ENCODE data around the gene NRXN3.

The NRXN3 gene

DNA sequence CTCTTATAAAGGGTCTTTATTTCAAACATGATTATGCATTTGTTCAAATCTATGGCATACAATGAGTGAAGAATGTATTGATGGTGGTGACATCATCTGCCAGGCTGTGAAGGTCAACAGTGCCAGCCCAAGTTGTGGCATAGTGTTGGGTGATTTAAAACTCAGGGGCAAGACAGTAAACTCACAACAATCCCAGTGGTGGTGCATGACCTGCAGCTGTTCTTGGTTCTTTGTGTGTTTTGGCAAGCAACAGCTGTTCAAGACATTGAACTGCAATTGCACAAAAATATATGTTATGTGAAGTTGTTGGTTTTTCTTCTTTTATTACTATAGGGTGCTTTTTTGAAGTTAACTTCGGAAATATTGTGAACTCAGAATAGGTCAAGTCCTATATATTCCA is 851.6 kb downstream of the NRXN3 start:
- no peak overlapping the region for H3K4me3 ChIP-seq (replicated peaks; ENCODE audit: low read depth, low read length)
- no peak for DNase-seq (ENCODE audit: extremely low read depth, low read depth)
- TF ChIP-seq, protein P1, sequence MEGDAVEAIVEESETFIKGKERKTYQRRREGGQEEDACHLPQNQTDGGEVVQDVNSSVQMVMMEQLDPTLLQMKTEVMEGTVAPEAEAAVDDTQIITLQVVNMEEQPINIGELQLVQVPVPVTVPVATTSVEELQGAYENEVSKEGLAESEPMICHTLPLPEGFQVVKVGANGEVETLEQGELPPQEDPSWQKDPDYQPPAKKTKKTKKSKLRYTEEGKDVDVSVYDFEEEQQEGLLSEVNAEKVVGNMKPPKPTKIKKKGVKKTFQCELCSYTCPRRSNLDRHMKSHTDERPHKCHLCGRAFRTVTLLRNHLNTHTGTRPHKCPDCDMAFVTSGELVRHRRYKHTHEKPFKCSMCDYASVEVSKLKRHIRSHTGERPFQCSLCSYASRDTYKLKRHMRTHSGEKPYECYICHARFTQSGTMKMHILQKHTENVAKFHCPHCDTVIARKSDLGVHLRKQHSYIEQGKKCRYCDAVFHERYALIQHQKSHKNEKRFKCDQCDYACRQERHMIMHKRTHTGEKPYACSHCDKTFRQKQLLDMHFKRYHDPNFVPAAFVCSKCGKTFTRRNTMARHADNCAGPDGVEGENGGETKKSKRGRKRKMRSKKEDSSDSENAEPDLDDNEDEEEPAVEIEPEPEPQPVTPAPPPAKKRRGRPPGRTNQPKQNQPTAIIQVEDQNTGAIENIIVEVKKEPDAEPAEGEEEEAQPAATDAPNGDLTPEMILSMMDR (IDR thresholded peaks at IDR 0.05; ENCODE audit: low read depth, low read length, missing control alignments) = no peak

DNA sequence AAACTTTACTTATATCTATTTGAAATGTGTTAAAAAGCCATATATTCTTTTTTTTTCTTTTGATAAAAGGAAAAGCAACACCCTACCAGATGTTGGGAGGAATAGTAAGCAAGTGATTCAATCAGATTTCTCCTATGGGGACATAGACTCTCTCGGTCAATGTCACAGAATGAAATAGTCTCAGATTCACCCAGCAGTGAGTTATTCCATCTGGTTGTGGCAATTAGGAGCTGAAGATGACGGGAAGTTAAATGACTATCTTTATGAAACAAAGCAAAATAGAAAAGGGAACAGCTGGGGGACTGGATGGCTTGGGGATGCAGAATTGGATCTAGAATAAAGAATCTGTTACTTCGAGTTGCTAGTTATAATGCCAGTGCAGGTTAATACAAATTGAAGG is 857.0 kb downstream of the NRXN3 start:
- TF ChIP-seq, protein P1 (IDR thresholded peaks at IDR 0.05; ENCODE audit: low read depth, low read length, missing control alignments) = no peak
- H3K4me3 ChIP-seq (replicated peaks; ENCODE audit: low read depth, low read length) = no peak overlapping the region
- DNase-seq (ENCODE audit: extremely low read depth, low read depth) = no peak

DNA sequence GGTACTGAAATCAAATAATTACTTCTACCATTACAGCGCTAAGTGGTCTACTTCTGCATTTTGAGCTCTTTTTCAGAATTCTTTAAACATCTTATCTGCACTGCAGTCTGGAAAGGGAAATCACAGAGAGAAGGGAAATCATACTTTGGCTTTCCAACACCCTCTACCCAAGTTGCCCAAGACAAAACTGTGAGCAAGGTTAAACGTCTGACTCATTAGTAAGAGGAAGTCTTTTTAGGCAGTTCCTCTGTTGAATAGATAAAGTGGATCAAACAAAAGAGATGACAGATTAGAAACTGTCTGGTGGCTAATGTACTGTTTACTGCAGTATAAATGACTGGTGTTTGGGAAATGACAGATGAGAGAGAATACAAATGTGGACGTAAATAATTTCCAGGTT is 858.1 kb downstream of the NRXN3 start:
- TF ChIP-seq, protein P1 (IDR thresholded peaks at IDR 0.05; ENCODE audit: low read depth, low read length, missing control alignments) = no peak
- DNase-seq (ENCODE audit: extremely low read depth, low read depth) = no peak
- H3K4me3 ChIP-seq (replicated peaks; ENCODE audit: low read depth, low read length) = no peak overlapping the region

DNA sequence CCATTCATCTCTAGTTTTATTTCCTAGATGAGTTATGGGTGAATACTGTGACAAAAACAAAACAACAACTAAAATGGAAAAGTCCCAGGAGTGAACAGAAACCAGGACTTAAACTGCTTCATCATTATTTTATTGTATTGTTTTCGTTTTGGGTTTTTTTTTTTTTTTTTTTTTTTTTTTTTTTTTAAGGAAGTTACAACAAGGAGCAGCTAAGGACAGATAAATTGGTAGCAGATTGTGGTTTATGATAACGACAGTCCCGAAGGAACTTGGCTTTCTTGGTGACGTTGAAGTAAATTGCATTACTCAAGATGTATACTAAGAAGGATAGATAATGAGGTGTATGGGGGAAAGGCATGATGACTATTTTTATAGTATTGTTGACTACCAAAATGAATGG is 866.3 kb downstream of the NRXN3 start:
- H3K4me3 ChIP-seq (replicated peaks; ENCODE audit: low read depth, low read length) = no peak overlapping the region
- DNase-seq (ENCODE audit: extremely low read depth, low read depth) = no peak
- TF ChIP-seq, protein P1 (IDR thresholded peaks at IDR 0.05; ENCODE audit: low read depth, low read length, missing control alignments) = no peak

DNA sequence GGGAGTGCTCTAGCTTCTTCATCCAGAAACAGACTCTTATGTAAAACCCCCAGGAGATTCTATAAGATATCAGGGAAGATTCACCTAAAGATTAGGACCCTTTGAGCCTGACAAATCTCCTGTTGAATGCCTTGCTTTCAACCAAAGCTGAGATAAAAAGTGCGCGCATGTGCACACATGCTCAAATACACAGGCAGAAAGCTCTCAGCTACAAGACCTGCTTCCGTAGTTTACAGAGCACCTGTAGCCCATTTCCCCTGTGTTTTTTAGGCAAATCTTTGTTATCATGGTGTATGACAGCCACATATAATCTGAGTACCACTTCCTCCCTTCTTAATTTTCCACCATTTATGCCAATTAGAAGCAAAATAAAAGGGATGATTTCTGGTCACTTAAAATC is 866.9 kb downstream of the NRXN3 start:
- no peak for DNase-seq (ENCODE audit: extremely low read depth, low read depth)
- TF ChIP-seq, protein P1 (IDR thresholded peaks at IDR 0.05; ENCODE audit: low read depth, low read length, missing control alignments) = no peak
- no peak overlapping the region for H3K4me3 ChIP-seq (replicated peaks; ENCODE audit: low read depth, low read length)

DNA sequence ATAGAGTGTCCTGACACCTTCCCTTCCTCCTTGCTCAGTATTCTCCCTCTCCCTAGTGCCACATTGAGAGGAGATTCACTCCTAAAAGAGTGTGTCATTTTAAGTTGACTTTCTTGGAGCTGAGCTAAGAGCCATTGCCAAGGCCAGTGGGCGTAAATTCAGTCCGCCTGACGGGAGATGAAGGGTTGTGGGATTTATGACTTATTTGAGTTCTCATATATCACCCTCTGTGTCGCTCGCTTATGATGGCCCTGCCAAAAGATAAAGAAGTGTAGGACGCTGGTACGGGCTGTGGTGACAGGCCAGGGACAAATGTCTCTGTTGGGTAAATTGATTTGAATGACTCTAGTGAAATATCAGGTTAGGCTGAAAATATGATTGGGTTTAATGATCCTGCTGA is 867.4 kb downstream of the NRXN3 start:
- TF ChIP-seq, protein P1 (IDR thresholded peaks at IDR 0.05; ENCODE audit: low read depth, low read length, missing control alignments) = no peak
- DNase-seq (ENCODE audit: extremely low read depth, low read depth) = no peak
- no peak overlapping the region for H3K4me3 ChIP-seq (replicated peaks; ENCODE audit: low read depth, low read length)

DNA sequence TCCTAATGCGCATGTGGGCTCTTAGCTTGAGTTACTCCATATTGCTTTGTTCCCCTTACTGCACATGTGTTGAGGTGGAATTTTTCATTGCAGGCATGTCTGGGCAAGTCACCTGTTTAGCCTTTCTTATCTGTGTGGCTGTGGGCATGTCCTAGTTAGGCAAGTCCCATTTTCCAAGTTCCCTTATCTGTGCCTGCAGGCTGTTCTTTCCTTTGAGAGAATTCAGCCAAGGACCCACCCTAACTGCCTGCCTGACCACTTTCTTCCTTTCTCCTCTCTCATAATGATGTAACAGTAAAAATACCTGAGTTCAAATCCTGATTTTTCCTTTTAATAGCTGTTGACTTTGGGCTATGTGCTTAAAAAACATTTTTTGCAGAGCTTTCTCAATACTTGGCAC is 870.6 kb downstream of the NRXN3 start:
- TF ChIP-seq, protein P1 (IDR thresholded peaks at IDR 0.05; ENCODE audit: low read depth, low read length, missing control alignments) = no peak
- DNase-seq (ENCODE audit: extremely low read depth, low read depth) = no peak
- H3K4me3 ChIP-seq (replicated peaks; ENCODE audit: low read depth, low read length) = no peak overlapping the region

All from HFF-Myc (cell line).